DND-41 (cell line): ENCODE measurements around the gene PFKFB2.

Experiments
- CTCF ChIP-seq: IDR thresholded peaks from 2 replicates; pipeline ENCODE4 v1.5.1; 2012; ENCODE audit warnings: borderline replicate concordance, low read length, moderate library complexity, mild to moderate bottlenecking; ENCODE audit not compliant: poor library complexity, severe bottlenecking; ENCODE audit errors: extremely low read depth
- EZH2 ChIP-seq: IDR thresholded peaks from 3 replicates; pipeline ENCODE4 v1.6.1; 2012; ENCODE audit warnings: borderline replicate concordance, low read depth, mild to moderate bottlenecking, moderate library complexity, low read length, inconsistent platforms; ENCODE audit not compliant: severe bottlenecking

GRCh38 chr1:207069061-207069460 lies 16.0 kb downstream of the PFKFB2 start:
- TF ChIP-seq CTCF, result no peak
- no peak for TF ChIP-seq EZH2
